Lower leg skin (tissue), 4 donors: ENCODE measurements around the gene DNAJC24. TPM values are rescaled to one million over a fixed set of nuclear protein-coding genes. Genes with fewer than 3 reads are reported as not detected.

Source experiments
- DNase-seq, 2 donors: peaks; one replicate each; pipeline ENCODE4 v3.0.0-alpha.2; 2019; ENCODE audit warnings: low spot score in 2 of 2
- H3K4me3 ChIP-seq: fragments of 200-600 bp; sonication (generic); 2 replicates; pipeline ENCODE4 v1.5.1; 2017; ENCODE audit warnings: mild to moderate bottlenecking, low read depth; ENCODE audit not compliant: poor library complexity, severe bottlenecking
- CTCF ChIP-seq, 3 donors: fragments of 450-650 bp; IDR thresholded peaks; one replicate each; pipeline ENCODE4 v1.5.1; 2016; ENCODE audit warnings: antibody characterized with exemption in 3 of 3, mild to moderate bottlenecking in 3 of 3, moderate library complexity in 2 of 3
- POLR2A ChIP-seq, 2 donors: fragments of 450-650 bp; IDR thresholded peaks; one replicate each; pipeline ENCODE4 v1.6.1; 2016 to 2017; ENCODE audit warnings: antibody characterized with exemption in 2 of 2, mild to moderate bottlenecking in 1 of 2, moderate library complexity in 1 of 2
- WGBS, 2 donors: methylation state at CpG; one replicate each; pipeline ENCODE4 v1.1.5; 2018; 5-methylcytosine and 5-hydroxymethylcytosine counted together
- intact Hi-C: fragments of 100-400 bp; cut with DNase I; formaldehyde crosslinking; loops from one replicate; pipeline ENCODE4 v1.15.0; 2023; ENCODE audit warnings: low total_unique reads
- total RNA-seq, 4 donors: library from RNA; depleted of rRNA; stranded (reverse); fragments of >200 nt; gene quantifications; one replicate each; pipeline ENCODE4 v1.1.0, GENCODE V29; 2016

Gene DNAJC24
- total RNA-seq, 4 donors from 2014 or later = 9.2 to 17.1 (median 9.3) TPM

- TF ChIP-seq POLR2A (IDR thresholded peaks at IDR 0.05) (no peak), CTCF (IDR thresholded peaks at IDR 0.05) (no peak)
- H3K4me3 ChIP-seq = no peak overlapping the region
- 85 to 88% methylated on average over 2 of the region's 2 CpGs for WGBS, 2 donors
- no peak for DNase-seq
- intact Hi-C loops = no loop called here
Measured at GRCh38 chr11:31478223-31478590, 108.5 kb downstream of the DNAJC24 start.

DNA sequence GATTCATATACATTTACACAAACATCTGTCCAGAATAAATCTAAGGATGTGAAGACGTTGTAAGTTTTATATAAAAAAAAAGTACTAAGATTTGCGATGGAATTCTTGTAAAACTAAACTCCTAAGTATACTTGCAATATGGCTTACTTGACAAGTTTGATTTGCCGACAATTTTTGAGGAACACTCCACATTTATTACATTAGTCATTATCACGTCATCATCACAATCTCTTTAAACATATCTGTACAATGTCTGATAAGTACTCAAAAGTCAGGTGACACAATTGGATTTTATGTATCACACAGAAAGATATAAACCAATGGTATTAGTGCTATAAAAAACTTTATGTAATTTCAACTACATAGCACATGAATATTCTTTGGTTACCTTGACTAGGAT is 109.4 kb downstream of the DNAJC24 start:
- intact Hi-C loops = no loop called here
- no peak for TF ChIP-seq POLR2A (IDR thresholded peaks at IDR 0.05)
- no peak for TF ChIP-seq CTCF (IDR thresholded peaks at IDR 0.05)
- WGBS, 2 donors = 91 to 94% methylated on average over 4 of the region's 4 CpGs

DNA sequence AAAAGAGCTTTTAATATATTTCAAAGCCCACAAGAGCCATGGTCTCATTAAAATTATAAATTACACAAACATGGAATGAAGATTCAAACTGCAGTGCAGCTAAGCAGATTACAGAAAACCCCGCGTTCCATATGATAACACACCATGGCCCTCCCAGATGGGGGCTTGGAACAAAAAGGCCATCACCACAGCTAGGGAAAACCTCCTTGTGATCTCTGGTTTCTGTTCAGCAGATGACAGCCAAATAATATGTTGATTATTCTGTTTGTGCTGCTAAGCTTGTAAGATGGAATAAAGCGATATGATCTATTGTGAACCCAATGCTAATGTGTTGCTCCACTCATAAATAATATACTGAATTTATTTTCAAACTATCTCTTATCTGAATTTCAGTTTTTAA is 111.3 kb downstream of the DNAJC24 start:
- intact Hi-C loops = no loop called here
- H3K4me3 ChIP-seq = no peak overlapping the region
- TF ChIP-seq CTCF (IDR thresholded peaks at IDR 0.05) (no peak), POLR2A (IDR thresholded peaks at IDR 0.05) (no peak)
- 85 to 90% methylated on average over 3 of the region's 3 CpGs for WGBS, 2 donors
- DNase-seq = no peak

More for the DNA sequence above, 109.4 kb downstream of the DNAJC24 start:
- H3K4me3 ChIP-seq = no peak overlapping the region
- DNase-seq = no peak

Other genes starting within 250 kb of the DNAJC24 start
- under 1 TPM in 3 of 4 donors, not detected in 1; 0.05 to 0.81 (median 0.42) TPM for gene DCDC1, start 121 bp upstream of the DNAJC24 start, total RNA-seq
- gene IMMP1L, start 139.8 kb downstream of the DNAJC24 start, total RNA-seq = 10 to 100 TPM in 3 of 4 donors, 1 to 10 TPM in 1; 6.8 to 79.9 (median 26.4) TPM
- gene ELP4, start 139.9 kb downstream of the DNAJC24 start, total RNA-seq = 10 to 100 TPM; 20.6 to 23.3 (median 22.2) TPM